Activated CD4-positive, alpha-beta memory T cell treated with anti-CD3 and anti-CD28 coated beads, Interleukin-2, amount 10 ng/mL, durations not matched to agents 7 days and 5 days (primary cell): ENCODE results near the gene CCDC195. TPM values are rescaled to one million over a fixed set of nuclear protein-coding genes. Genes with fewer than 3 reads are reported as not detected.

Source experiments
- CTCF ChIA-PET: fragments of 350-600 bp; sonication (Branson Sonifier 250); formaldehyde crosslinking; loops from one replicate; lab custom pipeline; 2021; ENCODE audit warnings: antibody characterized with exemption, inconsistent platforms; lab: Charles Lee
- POLR2A ChIA-PET: fragments of 350-600 bp; sonication (Branson Sonifier 250); formaldehyde crosslinking; loops from one replicate; lab custom pipeline; 2021; ENCODE audit warnings: antibody characterized with exemption; lab: Charles Lee
- DNase-seq: peaks from one replicate; pipeline ENCODE4 v3.0.0-alpha.2; 2020
- H3K27ac Mint-ChIP-seq: one replicate; pipeline ENCODE4 v1.8.0; 2021; ENCODE audit warnings: mild to moderate bottlenecking, mixed read lengths
- H3K27me3 Mint-ChIP-seq: one replicate; pipeline ENCODE4 v1.8.0; 2021; ENCODE audit warnings: mixed read lengths
- H3K36me3 Mint-ChIP-seq: one replicate; pipeline ENCODE4 v1.8.0; 2021; ENCODE audit warnings: low read depth, mixed read lengths
- H3K4me1 Mint-ChIP-seq: one replicate; pipeline ENCODE4 v1.8.0; 2021; ENCODE audit warnings: mixed read lengths
- H3K4me3 Mint-ChIP-seq: one replicate; pipeline ENCODE4 v1.8.0; 2021; ENCODE audit warnings: mild to moderate bottlenecking, mixed read lengths
- H3K9me3 Mint-ChIP-seq: one replicate; pipeline ENCODE4 v1.8.0; 2021; ENCODE audit warnings: mixed read lengths
- total RNA-seq, 2 experiments: library from RNA; stranded (reverse); gene quantifications; one replicate each; pipeline ENCODE4 v1.2.3, GENCODE V29; 2021

Gene CCDC195
- total RNA-seq = not detected

GRCh38 chr2:224716201-224716600 is at the start of gene CCDC195:
Gene CCDC195 (minus strand): TSS chr2:224716365. CDS start chr2:224716365, 0 bp downstream.
- Mint-ChIP-seq H3K27me3 (peaks cover 7% of the 10 kb centered on the region), H3K4me3 (no peak within 1 kb of the TSS)

GRCh38 chr2:224764565-224765236 is 48.5 kb upstream of the CCDC195 start:
- ChIA-PET CTCF (no interaction called here), POLR2A (no interaction called here)
- H3K36me3 Mint-ChIP-seq = peaks cover 97% of the 10 kb centered on the region
- H3K4me1 Mint-ChIP-seq = peaks cover 12% of the 10 kb centered on the region
- DNase-seq = no peak
- H3K27ac Mint-ChIP-seq = peak overlapping the region; percentile 40
- no peaks in the 10 kb centered on the region for H3K27me3 Mint-ChIP-seq
- H3K4me3 Mint-ChIP-seq = no peak overlapping the region
- H3K9me3 Mint-ChIP-seq = peaks cover 16% of the 10 kb centered on the region

More at GRCh38 chr2:224716201-224716600, at the start of gene CCDC195:
- Mint-ChIP-seq H3K36me3 (no peaks in the 10 kb centered on the region), H3K9me3 (no peaks in the 10 kb centered on the region), H3K27ac (no peak within 1 kb of the TSS), H3K4me1 (no peaks in the 10 kb centered on the region)
- ChIA-PET POLR2A (no interaction called here), CTCF (no interaction called here)
- no peak for DNase-seq

- Mint-ChIP-seq H3K4me3 (no peak overlapping the region), H3K36me3 (peaks cover 61% of the 10 kb centered on the region), H3K4me1 (no peaks in the 10 kb centered on the region), H3K27ac (no peak overlapping the region), H3K27me3 (no peaks in the 10 kb centered on the region), H3K9me3 (peaks cover 38% of the 10 kb centered on the region)
- no peak for DNase-seq
- ChIA-PET POLR2A (no interaction called here), CTCF (no interaction called here)
Observed at GRCh38 chr2:224757934-224758548, 41.9 kb upstream of the CCDC195 start.

GRCh38 chr2:224753743-224754540 is 37.8 kb upstream of the CCDC195 start:
- POLR2A ChIA-PET = interaction anchor here (1.0 kb wide), 1 partner anchor 261 kb away, joined by 4 read pairs; no protein-coding TSS in a partner anchor
- peaks cover 21% of the 10 kb centered on the region for H3K9me3 Mint-ChIP-seq

GRCh38 chr2:224751996-224752698 is 36.0 kb upstream of the CCDC195 start:
- POLR2A ChIA-PET = no interaction called here
- H3K4me3 Mint-ChIP-seq = no peak overlapping the region
- DNase-seq = no peak
- H3K9me3 Mint-ChIP-seq = peaks cover 4% of the 10 kb centered on the region
- peaks cover 6% of the 10 kb centered on the region for H3K27me3 Mint-ChIP-seq
- no peak overlapping the region for H3K27ac Mint-ChIP-seq
- H3K4me1 Mint-ChIP-seq = no peaks in the 10 kb centered on the region
- peaks cover 4% of the 10 kb centered on the region for H3K36me3 Mint-ChIP-seq
- CTCF ChIA-PET = no interaction called here

More at GRCh38 chr2:224753743-224754540, 37.8 kb upstream of the CCDC195 start:
- peaks cover 3% of the 10 kb centered on the region for H3K27me3 Mint-ChIP-seq
- DNase-seq = no peak
- H3K4me1 Mint-ChIP-seq = no peaks in the 10 kb centered on the region
- no peak overlapping the region for H3K27ac Mint-ChIP-seq
- CTCF ChIA-PET = no interaction called here
- no peak overlapping the region for H3K4me3 Mint-ChIP-seq
- peaks cover 22% of the 10 kb centered on the region for H3K36me3 Mint-ChIP-seq

GRCh38 chr2:224749136-224749535 is 33.0 kb upstream of the CCDC195 start:
- H3K4me1 Mint-ChIP-seq = no peaks in the 10 kb centered on the region
- CTCF ChIA-PET = no interaction called here
- peaks cover 8% of the 10 kb centered on the region for H3K27me3 Mint-ChIP-seq
- DNase-seq = no peak
- POLR2A ChIA-PET = no interaction called here
- no peak overlapping the region for H3K27ac Mint-ChIP-seq
- H3K36me3 Mint-ChIP-seq = no peaks in the 10 kb centered on the region
- H3K4me3 Mint-ChIP-seq = no peak overlapping the region
- no peaks in the 10 kb centered on the region for H3K9me3 Mint-ChIP-seq

- Mint-ChIP-seq H3K9me3 (no peaks in the 10 kb centered on the region), H3K36me3 (no peaks in the 10 kb centered on the region), H3K4me3 (no peak overlapping the region), H3K27ac (no peak overlapping the region), H3K4me1 (no peaks in the 10 kb centered on the region), H3K27me3 (peaks cover 8% of the 10 kb centered on the region)
- no peak for DNase-seq
- CTCF ChIA-PET = no interaction called here
- POLR2A ChIA-PET = no interaction called here
Observed at GRCh38 chr2:224747765-224748164, 31.6 kb upstream of the CCDC195 start.

GRCh38 chr2:224736227-224736626 is 20.1 kb upstream of the CCDC195 start:
- Mint-ChIP-seq H3K27me3 (peaks cover 3% of the 10 kb centered on the region), H3K4me1 (no peaks in the 10 kb centered on the region), H3K36me3 (no peaks in the 10 kb centered on the region), H3K4me3 (no peak overlapping the region), H3K9me3 (peaks cover 21% of the 10 kb centered on the region), H3K27ac (no peak overlapping the region)
- POLR2A ChIA-PET = no interaction called here
- CTCF ChIA-PET = no interaction called here
- DNase-seq = no peak

GRCh38 chr2:224734949-224735348 is 18.8 kb upstream of the CCDC195 start:
- no peak overlapping the region for H3K27ac Mint-ChIP-seq
- no peak overlapping the region for H3K4me3 Mint-ChIP-seq
- H3K9me3 Mint-ChIP-seq = peaks cover 21% of the 10 kb centered on the region

GRCh38 chr2:224731665-224732064 is 15.5 kb upstream of the CCDC195 start:
- Mint-ChIP-seq H3K4me3 (no peak overlapping the region), H3K9me3 (peaks cover 14% of the 10 kb centered on the region), H3K27ac (no peak overlapping the region), H3K36me3 (no peaks in the 10 kb centered on the region), H3K4me1 (no peaks in the 10 kb centered on the region), H3K27me3 (peaks cover 9% of the 10 kb centered on the region)
- DNase-seq = no peak
- POLR2A ChIA-PET = no interaction called here
- CTCF ChIA-PET = no interaction called here

More at GRCh38 chr2:224734949-224735348, 18.8 kb upstream of the CCDC195 start:
- no peak for DNase-seq
- ChIA-PET CTCF (no interaction called here), POLR2A (no interaction called here)
- Mint-ChIP-seq H3K36me3 (no peaks in the 10 kb centered on the region), H3K27me3 (peaks cover 9% of the 10 kb centered on the region), H3K4me1 (no peaks in the 10 kb centered on the region)

GRCh38 chr2:224729435-224729834 is 13.3 kb upstream of the CCDC195 start:
- Mint-ChIP-seq H3K36me3 (no peaks in the 10 kb centered on the region), H3K4me1 (no peaks in the 10 kb centered on the region), H3K27ac (no peak overlapping the region), H3K9me3 (peaks cover 3% of the 10 kb centered on the region), H3K4me3 (no peak overlapping the region), H3K27me3 (peaks cover 11% of the 10 kb centered on the region)
- CTCF ChIA-PET = no interaction called here
- no peak for DNase-seq
- POLR2A ChIA-PET = no interaction called here

GRCh38 chr2:224724331-224724730 is 8.2 kb upstream of the CCDC195 start:
- ChIA-PET POLR2A (no interaction called here), CTCF (no interaction called here)
- Mint-ChIP-seq H3K4me1 (no peaks in the 10 kb centered on the region), H3K27ac (no peak overlapping the region), H3K27me3 (peaks cover 3% of the 10 kb centered on the region), H3K36me3 (no peaks in the 10 kb centered on the region), H3K9me3 (peaks cover 3% of the 10 kb centered on the region), H3K4me3 (no peak overlapping the region)
- DNase-seq = no peak
